ENCODE results near the gene ABHD8. TPM values are rescaled to one million over a fixed set of nuclear protein-coding genes. Genes with fewer than 3 reads are reported as not detected.
"Not testable (repeated sequence)": the region's sequence is repeated elsewhere in the genome, so short reads cannot be mapped to it uniquely, and the experiment has no call there.

The ABHD8 gene
- total RNA-seq, 2 experiments from 2014 or later, result 12.4 to 12.9 TPM

- H3K27ac Mint-ChIP-seq, result no peak overlapping the region
- POLR2A ChIA-PET, result no interaction called here
- H3K36me3 Mint-ChIP-seq, result peaks cover 16% of the 10 kb centered on the region
- DNase-seq (no peak), ATAC-seq (ENCODE audit: low read depth) (no peak)
- H3K9me3 Mint-ChIP-seq, result no peaks in the 10 kb centered on the region
- H3K4me1 Mint-ChIP-seq, result peaks cover 2% of the 10 kb centered on the region
- H3K4me3 Mint-ChIP-seq, result no peak overlapping the region
- no peaks in the 10 kb centered on the region for H3K27me3 Mint-ChIP-seq
Measured at GRCh38 chr19:17275441-17276175, 27.6 kb downstream of the ABHD8 start.

GRCh38 chr19:17274892-17275291 is 28.3 kb downstream of the ABHD8 start:
- H3K27me3 Mint-ChIP-seq; H3K9me3 Mint-ChIP-seq; H3K4me1 Mint-ChIP-seq; DNase-seq; H3K4me3 Mint-ChIP-seq; POLR2A ChIA-PET; ATAC-seq (ENCODE audit: low read depth); H3K27ac Mint-ChIP-seq: not testable (repeated sequence)
- peaks cover 19% of the 10 kb centered on the region for H3K36me3 Mint-ChIP-seq

- DNase-seq (no peak), ATAC-seq (ENCODE audit: low read depth) (no peak)
- POLR2A ChIA-PET, result interaction anchor here (0.7 kb wide), 1 partner anchor 217 kb away, joined by 9 read pairs; no protein-coding TSS in a partner anchor
- H3K36me3 Mint-ChIP-seq, result peaks cover 11% of the 10 kb centered on the region
- H3K27me3 Mint-ChIP-seq, result no peaks in the 10 kb centered on the region
- peaks cover 20% of the 10 kb centered on the region for H3K4me1 Mint-ChIP-seq
- no peak overlapping the region for H3K27ac Mint-ChIP-seq
- H3K4me3 Mint-ChIP-seq, result peak overlapping the region; percentile 89
- no peaks in the 10 kb centered on the region for H3K9me3 Mint-ChIP-seq
Measured at GRCh38 chr19:17268754-17269153, 34.5 kb downstream of the ABHD8 start.

- no peaks in the 10 kb centered on the region for H3K9me3 Mint-ChIP-seq
- H3K36me3 Mint-ChIP-seq, result peaks cover 11% of the 10 kb centered on the region
- peak within 1 kb of the TSS; percentile 89 for H3K4me3 Mint-ChIP-seq
- peaks cover 20% of the 10 kb centered on the region for H3K4me1 Mint-ChIP-seq
- peak; percentile 96 for ATAC-seq (ENCODE audit: low read depth)
- H3K27ac Mint-ChIP-seq, result peak within 1 kb of the TSS; percentile 72
- no peaks in the 10 kb centered on the region for H3K27me3 Mint-ChIP-seq
- peak; percentile 84 for DNase-seq
- POLR2A ChIA-PET, result interaction anchor here (0.6 to 1.4 kb wide), 11 partner anchors 8 to 425 kb away, joined by 3 to 4 read pairs (median 3); partner anchors contain the start of genes DDA1 and USE1
Measured at GRCh38 chr19:17266975-17267788, 36.0 kb downstream of the ABHD8 start, which contains the start of gene BABAM1. Gene BABAM1 (plus strand): TSS chr19:17267443. CDS start chr19:17268807, 1,364 bp downstream.

- no peak for DNase-seq
- ATAC-seq (ENCODE audit: low read depth), result no peak
- Mint-ChIP-seq H3K36me3 (peaks cover 7% of the 10 kb centered on the region), H3K4me3 (peak overlapping the region; percentile 89), H3K4me1 (peaks cover 20% of the 10 kb centered on the region), H3K27ac (peak overlapping the region; percentile 72), H3K9me3 (no peaks in the 10 kb centered on the region), H3K27me3 (no peaks in the 10 kb centered on the region)
- POLR2A ChIA-PET, result interaction anchor here (0.6 to 1.4 kb wide), 8 partner anchors 9 to 424 kb away, joined by 3 to 4 read pairs (median 4); partner anchors contain the start of genes DDA1 and USE1
Measured at GRCh38 chr19:17266589-17266974, 36.6 kb downstream of the ABHD8 start.

GRCh38 chr19:17266026-17266425 is 37.2 kb downstream of the ABHD8 start:
- no peak overlapping the region for H3K27ac Mint-ChIP-seq
- ATAC-seq (ENCODE audit: low read depth), result no peak
- no peak overlapping the region for H3K4me3 Mint-ChIP-seq
- H3K36me3 Mint-ChIP-seq, result peaks cover 3% of the 10 kb centered on the region
- POLR2A ChIA-PET, result interaction anchor here (1.4 kb wide), 1 partner anchor 43 kb away, joined by 4 read pairs; the partner anchor contains the start of gene DDA1
- no peaks in the 10 kb centered on the region for H3K9me3 Mint-ChIP-seq
- no peak for DNase-seq
- H3K4me1 Mint-ChIP-seq, result peaks cover 20% of the 10 kb centered on the region
- H3K27me3 Mint-ChIP-seq, result no peaks in the 10 kb centered on the region

GRCh38 chr19:17264641-17264979 is 38.6 kb downstream of the ABHD8 start, which contains the start of gene USHBP1:
Gene USHBP1 (minus strand): TSS chr19:17264745. CDS start chr19:17264299, 446 bp downstream.
- Mint-ChIP-seq H3K9me3 (no peaks in the 10 kb centered on the region), H3K36me3 (no peaks in the 10 kb centered on the region), H3K27me3 (no peaks in the 10 kb centered on the region), H3K4me3 (no peak within 1 kb of the TSS), H3K4me1 (peaks cover 24% of the 10 kb centered on the region), H3K27ac (peak within 1 kb of the TSS; percentile 9)
- DNase-seq (no peak), ATAC-seq (ENCODE audit: low read depth) (no peak)
- POLR2A ChIA-PET, result interaction anchor here (1.1 to 1.4 kb wide), 2 partner anchors 15 to 28 kb away, joined by 3 read pairs; no protein-coding TSS in a partner anchor

- peak overlapping the region; percentile 9 for H3K27ac Mint-ChIP-seq
- H3K4me3 Mint-ChIP-seq, result no peak overlapping the region
- no peak for ATAC-seq (ENCODE audit: low read depth)
- no peaks in the 10 kb centered on the region for H3K9me3 Mint-ChIP-seq
- no peaks in the 10 kb centered on the region for H3K27me3 Mint-ChIP-seq
- POLR2A ChIA-PET, result interaction anchor here (1.1 to 1.4 kb wide), 2 partner anchors 16 to 29 kb away, joined by 3 read pairs; no protein-coding TSS in a partner anchor
- no peak for DNase-seq
- H3K36me3 Mint-ChIP-seq, result no peaks in the 10 kb centered on the region
- peaks cover 24% of the 10 kb centered on the region for H3K4me1 Mint-ChIP-seq
Measured at GRCh38 chr19:17263712-17264640, 39.2 kb downstream of the ABHD8 start.

- H3K4me1 Mint-ChIP-seq, result peaks cover 17% of the 10 kb centered on the region
- H3K36me3 Mint-ChIP-seq, result no peaks in the 10 kb centered on the region
- no peak for DNase-seq
- H3K4me3 Mint-ChIP-seq, result no peak overlapping the region
- no peaks in the 10 kb centered on the region for H3K27me3 Mint-ChIP-seq
- H3K27ac Mint-ChIP-seq, result no peak overlapping the region
- POLR2A ChIA-PET, result no interaction called here
- no peaks in the 10 kb centered on the region for H3K9me3 Mint-ChIP-seq
- ATAC-seq (ENCODE audit: low read depth), result no peak
Measured at GRCh38 chr19:17262557-17262956, 40.7 kb downstream of the ABHD8 start.

- H3K36me3 Mint-ChIP-seq, result no peaks in the 10 kb centered on the region
- H3K27me3 Mint-ChIP-seq, result no peaks in the 10 kb centered on the region
- DNase-seq (peak; percentile 91), ATAC-seq (ENCODE audit: low read depth) (peak; percentile 98)
- H3K27ac Mint-ChIP-seq, result no peak overlapping the region
- POLR2A ChIA-PET, result interaction anchor here (1.4 to 1.8 kb wide), 2 partner anchors 25 to 34 kb away, joined by 3 to 8 read pairs; partner anchors contain the start of gene OCEL1
- peaks cover 11% of the 10 kb centered on the region for H3K4me1 Mint-ChIP-seq
- H3K9me3 Mint-ChIP-seq, result no peaks in the 10 kb centered on the region
- no peak overlapping the region for H3K4me3 Mint-ChIP-seq
Measured at GRCh38 chr19:17260842-17261325, 42.3 kb downstream of the ABHD8 start.

- peaks cover 10% of the 10 kb centered on the region for H3K4me1 Mint-ChIP-seq
- H3K27ac Mint-ChIP-seq, result no peak overlapping the region
- POLR2A ChIA-PET, result interaction anchor here (1.4 to 1.8 kb wide), 3 partner anchors 19 to 34 kb away, joined by 3 to 8 read pairs (median 4); partner anchors contain the start of gene OCEL1
- H3K9me3 Mint-ChIP-seq, result no peaks in the 10 kb centered on the region
- H3K27me3 Mint-ChIP-seq, result no peaks in the 10 kb centered on the region
- H3K4me3 Mint-ChIP-seq, result no peak overlapping the region
- no peaks in the 10 kb centered on the region for H3K36me3 Mint-ChIP-seq
- ATAC-seq (ENCODE audit: low read depth) (no peak), DNase-seq (no peak)
Measured at GRCh38 chr19:17259934-17260333, 43.3 kb downstream of the ABHD8 start.

- Mint-ChIP-seq H3K4me1 (peaks cover 5% of the 10 kb centered on the region), H3K27me3 (no peaks in the 10 kb centered on the region), H3K27ac (no peak overlapping the region), H3K4me3 (no peak overlapping the region), H3K36me3 (no peaks in the 10 kb centered on the region), H3K9me3 (no peaks in the 10 kb centered on the region)
- ATAC-seq (ENCODE audit: low read depth) (no peak), DNase-seq (no peak)
- POLR2A ChIA-PET, result interaction anchor here (0.8 to 1.5 kb wide), 3 partner anchors 9 to 31 kb away, joined by 3 to 4 read pairs (median 3); no protein-coding TSS in a partner anchor
Measured at GRCh38 chr19:17259118-17259780, 44.0 kb downstream of the ABHD8 start.

All from activated naive CD8-positive, alpha-beta T cell treated with anti-CD3 and anti-CD28 coated beads, Interleukin-2, amount 10 ng/mL, durations not matched to agents 7 days and 5 days (primary cell).